ENCODE data around the gene CD274. TPM values are rescaled to one million over a fixed set of nuclear protein-coding genes. Genes with fewer than 3 reads are reported as not detected.

Gene CD274
- total and polyA plus RNA-seq, 2 of the 8 experiments (the other 6 are each of a cell fraction or from before 2014, with no cell fraction given) = 0.08 to 0.15 TPM

GRCh38 chr9:5480919-5481318 is 30.6 kb downstream of the CD274 start (continued):
- TF ChIP-seq POLR2AphosphoS5 (IDR thresholded peaks at IDR 0.05; ENCODE audit: low read depth, low read length) (no peak), BCL11A (IDR thresholded peaks at IDR 0.05; ENCODE audit: low read depth in 2 of 2, low read length in 2 of 2) (no peak), ZNF274 (IDR thresholded peaks at IDR 0.05; ENCODE audit: borderline replicate concordance, extremely low read depth, low read length) (no peak), RBBP5 (IDR thresholded peaks at IDR 0.05; ENCODE audit: borderline replicate concordance, low read depth, low read length) (no peak), TBP (IDR thresholded peaks at IDR 0.05; ENCODE audit: low read depth, low read length) (no peak)
